ENCODE measurements around the gene UBASH3A. TPM values are rescaled to one million over a fixed set of nuclear protein-coding genes. Genes with fewer than 3 reads are reported as not detected.

Gene UBASH3A
- total RNA-seq, 3 donors from 2014 or later: 0.32 to 1.5 (median 0.66) TPM

GRCh38 chr21:42414928-42415769 is 11.4 kb downstream of the UBASH3A start:
- H3K27ac ChIP-seq: no peak overlapping the region

GRCh38 chr21:42417533-42417932 is 13.8 kb downstream of the UBASH3A start:
- TF ChIP-seq CTCF (IDR thresholded peaks at IDR 0.05) (no peak), POLR2AphosphoS5 (IDR thresholded peaks at IDR 0.05) (no peak), POLR2A (IDR thresholded peaks at IDR 0.05) (no peak)
- intact Hi-C loops (cut with DNase I; ENCODE audit: low total_unique reads): no loop called here
- Histone ChIP-seq H3K9me3 (no peaks in the 10 kb centered on the region), H3K4me1 (no peaks in the 10 kb centered on the region), H3K27ac (no peak overlapping the region), H3K36me3 (no peaks in the 10 kb centered on the region), H3K4me3 (no peak overlapping the region), H3K27me3 (peaks cover 0 to 3% of the 10 kb centered on the region in 2 donors)
- DNase-seq (ENCODE audit: low spot score in 2 of 2): no peak

More at GRCh38 chr21:42414928-42415769, 11.4 kb downstream of the UBASH3A start:
- Histone ChIP-seq H3K36me3 (no peaks in the 10 kb centered on the region), H3K27me3 (no peaks in the 10 kb centered on the region), H3K4me1 (no peaks in the 10 kb centered on the region), H3K4me3 (no peak overlapping the region), H3K9me3 (no peaks in the 10 kb centered on the region)
- no peak for DNase-seq (ENCODE audit: low spot score in 2 of 2)
- TF ChIP-seq POLR2A (IDR thresholded peaks at IDR 0.05): no peak
- no peak for TF ChIP-seq POLR2AphosphoS5 (IDR thresholded peaks at IDR 0.05)
- no peak for TF ChIP-seq CTCF (IDR thresholded peaks at IDR 0.05)
- intact Hi-C loops (cut with DNase I; ENCODE audit: low total_unique reads): loop anchor here (1.0 kb wide), 1 partner anchor 48 kb away; no protein-coding TSS in a partner anchor

GRCh38 chr21:42418886-42419285 is 15.2 kb downstream of the UBASH3A start:
- no peak overlapping the region for H3K4me3 ChIP-seq
- intact Hi-C loops (cut with DNase I; ENCODE audit: low total_unique reads): no loop called here
- peaks cover 0 to 3% of the 10 kb centered on the region in 2 donors for H3K27me3 ChIP-seq
- no peaks in the 10 kb centered on the region for H3K9me3 ChIP-seq
- no peak for TF ChIP-seq CTCF (IDR thresholded peaks at IDR 0.05)
- no peak for TF ChIP-seq POLR2A (IDR thresholded peaks at IDR 0.05)
- no peak for TF ChIP-seq POLR2AphosphoS5 (IDR thresholded peaks at IDR 0.05)
- H3K27ac ChIP-seq: no peak overlapping the region
- no peaks in the 10 kb centered on the region for H3K4me1 ChIP-seq
- DNase-seq (ENCODE audit: low spot score in 2 of 2): no peak
- no peaks in the 10 kb centered on the region for H3K36me3 ChIP-seq

- DNase-seq (ENCODE audit: low spot score in 2 of 2): no peak
- Histone ChIP-seq H3K27ac (no peak overlapping the region), H3K4me1 (no peaks in the 10 kb centered on the region), H3K36me3 (no peaks in the 10 kb centered on the region), H3K27me3 (peaks cover 0 to 3% of the 10 kb centered on the region in 2 donors), H3K9me3 (no peaks in the 10 kb centered on the region), H3K4me3 (no peak overlapping the region)
- TF ChIP-seq CTCF (IDR thresholded peaks at IDR 0.05) (no peak), POLR2A (IDR thresholded peaks at IDR 0.05) (no peak), POLR2AphosphoS5 (IDR thresholded peaks at IDR 0.05) (no peak)
- intact Hi-C loops (cut with DNase I; ENCODE audit: low total_unique reads): no loop called here
Observed at GRCh38 chr21:42419845-42420244, 16.1 kb downstream of the UBASH3A start.

- intact Hi-C loops (cut with DNase I; ENCODE audit: low total_unique reads): no loop called here
- H3K27me3 ChIP-seq: peaks cover 0 to 9% of the 10 kb centered on the region in 2 donors
- H3K9me3 ChIP-seq: no peaks in the 10 kb centered on the region
- H3K36me3 ChIP-seq: no peaks in the 10 kb centered on the region
- H3K4me1 ChIP-seq: no peaks in the 10 kb centered on the region
- no peak for DNase-seq (ENCODE audit: low spot score in 2 of 2)
- TF ChIP-seq CTCF (IDR thresholded peaks at IDR 0.05) (no peak), POLR2AphosphoS5 (IDR thresholded peaks at IDR 0.05) (no peak), POLR2A (IDR thresholded peaks at IDR 0.05) (no peak)
- no peak overlapping the region for H3K27ac ChIP-seq
- no peak overlapping the region for H3K4me3 ChIP-seq
Observed at GRCh38 chr21:42421018-42421793, 17.5 kb downstream of the UBASH3A start.
